Measurements from ENCODE around the gene ISYNA1. TPM values are rescaled to one million over a fixed set of nuclear protein-coding genes. Genes with fewer than 3 reads are reported as not detected.

The ISYNA1 gene
- total and polyA plus RNA-seq, 2 of the 13 experiments (the other 11 are each of a cell fraction or from before 2014, with no cell fraction given), result 29.6 to 48.5 TPM

DNA sequence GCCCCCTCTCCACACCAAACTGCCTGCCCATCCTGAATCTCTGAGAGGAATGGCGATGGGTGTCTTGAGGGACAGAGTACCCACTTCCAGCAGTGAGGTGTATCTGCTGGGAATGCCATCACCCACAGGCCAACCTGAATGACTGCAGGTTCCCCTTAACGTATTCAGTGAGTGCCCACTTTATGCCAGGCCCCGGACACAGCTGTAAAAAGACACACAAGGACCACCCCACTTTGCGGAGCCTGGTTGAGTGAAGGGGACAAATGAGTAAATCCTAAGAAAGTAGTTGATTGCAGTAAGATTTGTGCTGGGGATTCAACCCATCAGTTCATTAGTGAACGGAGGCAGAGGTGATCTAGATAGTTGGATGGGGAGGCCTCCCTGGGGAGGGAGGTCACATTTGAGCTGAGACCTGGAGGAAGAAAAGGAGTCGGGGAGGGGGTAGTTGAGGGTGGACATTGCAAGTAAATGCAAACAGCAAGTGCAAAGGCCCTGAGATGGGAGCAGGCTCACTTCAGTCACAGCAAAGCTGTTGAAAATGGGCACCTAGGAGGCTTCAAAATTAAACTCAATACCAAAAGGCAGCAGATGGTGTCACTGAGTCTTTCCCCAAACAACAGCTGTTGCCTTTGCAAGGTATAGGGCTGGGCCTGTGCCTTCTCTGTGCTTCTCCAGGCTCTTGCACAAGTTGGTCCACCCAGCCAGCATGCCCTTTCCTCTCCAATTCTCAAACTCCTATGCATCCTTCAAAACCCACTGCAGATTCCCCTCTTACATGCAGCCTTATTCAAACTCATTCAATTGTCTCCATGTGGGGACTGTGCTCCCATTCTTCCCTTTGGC is 47.6 kb downstream of the ISYNA1 start (continued):
- TF ChIP-seq, protein P1, sequence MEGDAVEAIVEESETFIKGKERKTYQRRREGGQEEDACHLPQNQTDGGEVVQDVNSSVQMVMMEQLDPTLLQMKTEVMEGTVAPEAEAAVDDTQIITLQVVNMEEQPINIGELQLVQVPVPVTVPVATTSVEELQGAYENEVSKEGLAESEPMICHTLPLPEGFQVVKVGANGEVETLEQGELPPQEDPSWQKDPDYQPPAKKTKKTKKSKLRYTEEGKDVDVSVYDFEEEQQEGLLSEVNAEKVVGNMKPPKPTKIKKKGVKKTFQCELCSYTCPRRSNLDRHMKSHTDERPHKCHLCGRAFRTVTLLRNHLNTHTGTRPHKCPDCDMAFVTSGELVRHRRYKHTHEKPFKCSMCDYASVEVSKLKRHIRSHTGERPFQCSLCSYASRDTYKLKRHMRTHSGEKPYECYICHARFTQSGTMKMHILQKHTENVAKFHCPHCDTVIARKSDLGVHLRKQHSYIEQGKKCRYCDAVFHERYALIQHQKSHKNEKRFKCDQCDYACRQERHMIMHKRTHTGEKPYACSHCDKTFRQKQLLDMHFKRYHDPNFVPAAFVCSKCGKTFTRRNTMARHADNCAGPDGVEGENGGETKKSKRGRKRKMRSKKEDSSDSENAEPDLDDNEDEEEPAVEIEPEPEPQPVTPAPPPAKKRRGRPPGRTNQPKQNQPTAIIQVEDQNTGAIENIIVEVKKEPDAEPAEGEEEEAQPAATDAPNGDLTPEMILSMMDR (CRISPR knock-in tag; IDR thresholded peaks at IDR 0.05), result peak; percentile 5; the same call in 1 of the 2 replicates
- TF ChIP-seq TBX3 (IDR thresholded peaks at IDR 0.05; ENCODE audit: borderline replicate concordance) (no peak), PAF1 (CRISPR knock-in tag; IDR thresholded peaks at IDR 0.05) (peak; percentile 95), SMAD9 (CRISPR knock-in tag; IDR thresholded peaks at IDR 0.05) (no peak), NR2F2 (IDR thresholded peaks at IDR 0.05; ENCODE audit: borderline replicate concordance, low read depth) (0 out of 2 replicates have a peak, but pooled peaks have one; percentile 10), TP53 (CRISPR knock-in tag; conservative IDR thresholded peaks at IDR 0.05) (no peak), MBNL3 (CRISPR knock-in tag; conservative IDR thresholded peaks at IDR 0.05) (no peak), KLF13 (CRISPR knock-in tag; IDR thresholded peaks at IDR 0.05) (no peak)
- TF ChIP-seq, protein P2, sequence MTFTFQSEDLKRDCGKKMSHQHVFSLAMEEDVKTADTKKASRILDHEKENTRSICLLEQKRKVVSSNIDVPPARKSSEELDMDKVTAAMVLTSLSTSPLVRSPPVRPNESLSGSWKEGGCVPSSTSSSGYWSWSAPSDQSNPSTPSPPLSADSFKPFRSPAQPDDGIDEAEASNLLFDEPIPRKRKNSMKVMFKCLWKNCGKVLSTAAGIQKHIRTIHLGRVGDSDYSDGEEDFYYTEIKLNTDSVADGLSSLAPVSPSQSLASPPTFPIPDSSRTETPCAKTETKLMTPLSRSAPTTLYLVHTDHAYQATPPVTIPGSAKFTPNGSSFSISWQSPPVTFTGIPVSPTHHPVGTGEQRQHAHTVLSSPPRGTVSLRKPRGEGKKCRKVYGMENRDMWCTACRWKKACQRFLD (CRISPR knock-in tag; IDR thresholded peaks at IDR 0.05; ENCODE audit: borderline replicate concordance), result no peak
- TF ChIP-seq, protein P3, sequence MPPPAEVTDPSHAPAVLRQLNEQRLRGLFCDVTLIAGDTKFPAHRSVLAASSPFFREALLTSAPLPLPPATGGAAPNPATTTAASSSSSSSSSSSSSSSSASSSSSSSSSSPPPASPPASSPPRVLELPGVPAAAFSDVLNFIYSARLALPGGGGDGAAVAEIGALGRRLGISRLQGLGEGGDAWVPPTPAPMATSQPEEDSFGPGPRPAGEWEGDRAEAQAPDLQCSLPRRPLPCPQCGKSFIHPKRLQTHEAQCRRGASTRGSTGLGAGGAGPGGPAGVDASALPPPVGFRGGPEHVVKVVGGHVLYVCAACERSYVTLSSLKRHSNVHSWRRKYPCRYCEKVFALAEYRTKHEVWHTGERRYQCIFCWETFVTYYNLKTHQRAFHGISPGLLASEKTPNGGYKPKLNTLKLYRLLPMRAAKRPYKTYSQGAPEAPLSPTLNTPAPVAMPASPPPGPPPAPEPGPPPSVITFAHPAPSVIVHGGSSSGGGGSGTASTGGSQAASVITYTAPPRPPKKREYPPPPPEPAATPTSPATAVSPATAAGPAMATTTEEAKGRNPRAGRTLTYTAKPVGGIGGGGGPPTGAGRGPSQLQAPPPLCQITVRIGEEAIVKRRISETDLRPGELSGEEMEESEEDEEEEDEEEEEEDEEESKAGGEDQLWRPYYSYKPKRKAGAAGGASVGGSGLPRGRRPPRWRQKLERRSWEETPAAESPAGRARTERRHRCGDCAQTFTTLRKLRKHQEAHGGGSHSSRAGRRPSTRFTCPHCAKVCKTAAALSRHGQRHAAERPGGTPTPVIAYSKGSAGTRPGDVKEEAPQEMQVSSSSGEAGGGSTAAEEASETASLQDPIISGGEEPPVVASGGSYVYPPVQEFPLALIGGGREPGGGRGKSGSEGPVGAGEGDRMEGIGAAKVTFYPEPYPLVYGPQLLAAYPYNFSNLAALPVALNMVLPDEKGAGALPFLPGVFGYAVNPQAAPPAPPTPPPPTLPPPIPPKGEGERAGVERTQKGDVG (CRISPR knock-in tag; IDR thresholded peaks at IDR 0.05; ENCODE audit: borderline replicate concordance), result no peak
- TF ChIP-seq, protein P4, sequence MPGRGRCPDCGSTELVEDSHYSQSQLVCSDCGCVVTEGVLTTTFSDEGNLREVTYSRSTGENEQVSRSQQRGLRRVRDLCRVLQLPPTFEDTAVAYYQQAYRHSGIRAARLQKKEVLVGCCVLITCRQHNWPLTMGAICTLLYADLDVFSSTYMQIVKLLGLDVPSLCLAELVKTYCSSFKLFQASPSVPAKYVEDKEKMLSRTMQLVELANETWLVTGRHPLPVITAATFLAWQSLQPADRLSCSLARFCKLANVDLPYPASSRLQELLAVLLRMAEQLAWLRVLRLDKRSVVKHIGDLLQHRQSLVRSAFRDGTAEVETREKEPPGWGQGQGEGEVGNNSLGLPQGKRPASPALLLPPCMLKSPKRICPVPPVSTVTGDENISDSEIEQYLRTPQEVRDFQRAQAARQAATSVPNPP (CRISPR knock-in tag; IDR thresholded peaks at IDR 0.05), result no peak
- TF ChIP-seq, protein P5, sequence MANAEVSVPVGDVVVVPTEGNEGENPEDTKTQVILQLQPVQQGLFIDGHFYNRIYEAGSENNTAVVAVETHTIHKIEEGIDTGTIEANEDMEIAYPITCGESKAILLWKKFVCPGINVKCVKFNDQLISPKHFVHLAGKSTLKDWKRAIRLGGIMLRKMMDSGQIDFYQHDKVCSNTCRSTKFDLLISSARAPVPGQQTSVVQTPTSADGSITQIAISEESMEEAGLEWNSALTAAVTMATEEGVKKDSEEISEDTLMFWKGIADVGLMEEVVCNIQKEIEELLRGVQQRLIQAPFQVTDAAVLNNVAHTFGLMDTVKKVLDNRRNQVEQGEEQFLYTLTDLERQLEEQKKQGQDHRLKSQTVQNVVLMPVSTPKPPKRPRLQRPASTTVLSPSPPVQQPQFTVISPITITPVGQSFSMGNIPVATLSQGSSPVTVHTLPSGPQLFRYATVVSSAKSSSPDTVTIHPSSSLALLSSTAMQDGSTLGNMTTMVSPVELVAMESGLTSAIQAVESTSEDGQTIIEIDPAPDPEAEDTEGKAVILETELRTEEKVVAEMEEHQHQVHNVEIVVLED (CRISPR knock-in tag; IDR thresholded peaks at IDR 0.05; ENCODE audit: borderline replicate concordance), result no peak
- TF ChIP-seq, protein P6, sequence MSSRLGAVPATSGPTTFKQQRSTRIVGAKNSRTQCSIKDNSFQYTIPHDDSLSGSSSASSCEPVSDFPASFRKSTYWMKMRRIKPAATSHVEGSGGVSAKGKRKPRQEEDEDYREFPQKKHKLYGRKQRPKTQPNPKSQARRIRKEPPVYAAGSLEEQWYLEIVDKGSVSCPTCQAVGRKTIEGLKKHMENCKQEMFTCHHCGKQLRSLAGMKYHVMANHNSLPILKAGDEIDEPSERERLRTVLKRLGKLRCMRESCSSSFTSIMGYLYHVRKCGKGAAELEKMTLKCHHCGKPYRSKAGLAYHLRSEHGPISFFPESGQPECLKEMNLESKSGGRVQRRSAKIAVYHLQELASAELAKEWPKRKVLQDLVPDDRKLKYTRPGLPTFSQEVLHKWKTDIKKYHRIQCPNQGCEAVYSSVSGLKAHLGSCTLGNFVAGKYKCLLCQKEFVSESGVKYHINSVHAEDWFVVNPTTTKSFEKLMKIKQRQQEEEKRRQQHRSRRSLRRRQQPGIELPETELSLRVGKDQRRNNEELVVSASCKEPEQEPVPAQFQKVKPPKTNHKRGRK (CRISPR knock-in tag; IDR thresholded peaks at IDR 0.05), result no peak
